ENCODE data around the gene MYCBP.
"Not testable (repeated sequence)": the region's sequence is repeated elsewhere in the genome, so short reads cannot be mapped to it uniquely, and the experiment has no call there.

The MYCBP gene, protein sequence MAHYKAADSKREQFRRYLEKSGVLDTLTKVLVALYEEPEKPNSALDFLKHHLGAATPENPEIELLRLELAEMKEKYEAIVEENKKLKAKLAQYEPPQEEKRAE

DNA sequence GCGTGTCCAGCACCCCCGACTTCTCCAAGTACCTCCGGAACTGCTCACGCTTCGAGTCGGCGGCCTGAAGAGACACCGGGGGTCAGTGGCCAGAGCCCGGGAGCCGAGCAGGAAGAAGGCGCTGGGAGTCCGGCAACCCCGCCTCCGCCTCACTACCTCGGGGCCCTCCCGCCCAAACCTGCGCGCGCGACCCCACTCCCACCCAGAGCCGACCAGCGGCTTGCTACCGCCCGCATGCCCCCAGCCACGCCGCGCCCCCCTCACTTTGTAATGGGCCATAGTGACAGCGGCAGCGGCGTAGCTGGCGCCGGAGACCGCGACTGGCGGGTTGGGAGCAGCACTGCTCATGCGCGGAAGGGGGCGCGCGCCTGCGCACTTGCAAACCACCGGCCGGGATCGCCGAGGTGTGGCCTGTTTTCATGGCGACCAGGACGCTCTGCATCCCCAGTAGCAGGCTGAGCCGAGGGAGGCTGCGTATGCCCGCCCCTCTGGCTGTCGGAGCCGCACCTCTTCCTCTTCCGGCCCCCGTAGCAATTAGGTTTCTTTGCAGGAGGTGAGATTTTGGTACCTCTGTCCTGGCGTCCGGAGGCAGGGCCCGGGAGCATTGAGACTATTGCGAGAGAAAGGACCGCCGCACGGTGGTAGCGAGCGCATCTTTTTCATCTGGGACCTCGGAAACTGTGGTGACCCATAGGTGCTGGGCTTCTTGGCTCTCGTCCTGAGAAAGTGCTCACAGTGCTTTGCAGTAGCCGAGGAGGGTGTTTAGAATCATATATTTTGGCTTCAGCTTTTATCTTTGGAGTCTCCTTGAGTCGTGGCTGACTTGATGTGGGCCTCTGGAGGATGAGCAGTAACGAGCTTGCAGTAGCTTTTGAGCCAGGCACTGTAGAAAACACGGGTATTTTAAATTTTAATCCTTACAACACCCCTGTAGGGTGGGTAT lies at the start of gene MYCBP:
MYCBP (minus strand) TSS at position 322 of the 943 bp plus-strand sequence; CDS start at position 279, 43 bp downstream.
- DNase-seq (ENCODE audit: low spot score): peak; percentile 99
- in situ Hi-C loops (cut with MboI; ENCODE audit: low pct_unique_long_range_greater_than_20kb, low sequenced_read_pairs, unreplicated experiment): no loop called here
- TF ChIP-seq, protein P1, sequence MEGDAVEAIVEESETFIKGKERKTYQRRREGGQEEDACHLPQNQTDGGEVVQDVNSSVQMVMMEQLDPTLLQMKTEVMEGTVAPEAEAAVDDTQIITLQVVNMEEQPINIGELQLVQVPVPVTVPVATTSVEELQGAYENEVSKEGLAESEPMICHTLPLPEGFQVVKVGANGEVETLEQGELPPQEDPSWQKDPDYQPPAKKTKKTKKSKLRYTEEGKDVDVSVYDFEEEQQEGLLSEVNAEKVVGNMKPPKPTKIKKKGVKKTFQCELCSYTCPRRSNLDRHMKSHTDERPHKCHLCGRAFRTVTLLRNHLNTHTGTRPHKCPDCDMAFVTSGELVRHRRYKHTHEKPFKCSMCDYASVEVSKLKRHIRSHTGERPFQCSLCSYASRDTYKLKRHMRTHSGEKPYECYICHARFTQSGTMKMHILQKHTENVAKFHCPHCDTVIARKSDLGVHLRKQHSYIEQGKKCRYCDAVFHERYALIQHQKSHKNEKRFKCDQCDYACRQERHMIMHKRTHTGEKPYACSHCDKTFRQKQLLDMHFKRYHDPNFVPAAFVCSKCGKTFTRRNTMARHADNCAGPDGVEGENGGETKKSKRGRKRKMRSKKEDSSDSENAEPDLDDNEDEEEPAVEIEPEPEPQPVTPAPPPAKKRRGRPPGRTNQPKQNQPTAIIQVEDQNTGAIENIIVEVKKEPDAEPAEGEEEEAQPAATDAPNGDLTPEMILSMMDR (IDR thresholded peaks at IDR 0.05; ENCODE audit: extremely low read depth, insufficient read depth, missing control alignments): no peak

DNA sequence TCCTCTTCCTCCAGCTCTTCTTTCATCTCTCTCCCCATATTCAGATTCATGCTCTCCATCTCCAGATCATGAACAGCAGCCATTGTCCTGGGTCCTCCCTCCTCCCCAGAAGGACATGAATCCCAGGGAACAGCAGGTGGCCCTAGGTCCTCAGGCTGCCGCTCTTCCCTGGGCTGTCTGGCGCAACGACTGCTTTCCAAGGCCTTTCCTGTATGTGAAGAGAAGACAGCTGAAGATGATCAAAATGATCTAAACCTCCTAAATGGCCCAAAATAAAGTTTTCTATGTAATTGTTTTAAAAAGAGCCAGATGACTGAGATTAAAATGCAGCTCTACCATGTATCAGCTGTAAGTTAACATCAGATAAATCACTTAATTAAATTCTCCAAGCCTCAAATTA lies 46.0 kb upstream of the MYCBP start:
- TF ChIP-seq, protein P1 (IDR thresholded peaks at IDR 0.05; ENCODE audit: extremely low read depth, insufficient read depth, missing control alignments): no peak
- in situ Hi-C loops (cut with MboI; ENCODE audit: low pct_unique_long_range_greater_than_20kb, low sequenced_read_pairs, unreplicated experiment): no loop called here

DNA sequence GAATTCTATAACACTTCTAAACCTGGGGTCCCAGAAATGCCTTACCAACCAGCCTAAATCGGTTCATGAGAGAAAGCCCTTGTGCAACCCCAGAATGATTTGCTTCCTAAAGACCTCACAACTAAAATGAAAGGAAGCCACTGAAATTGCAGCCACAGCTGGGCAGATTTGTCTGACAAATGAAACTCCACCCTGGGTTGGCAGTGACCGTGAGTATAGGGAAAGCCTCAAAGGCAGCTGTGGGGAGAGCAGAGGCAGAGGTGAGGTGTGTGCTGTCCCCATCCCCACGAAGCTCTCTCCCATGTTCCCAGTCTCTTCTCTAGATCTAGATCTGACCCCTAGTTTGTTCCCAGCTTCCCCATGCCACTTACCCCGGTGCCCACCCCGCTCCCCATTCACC lies 45.4 kb upstream of the MYCBP start:
- TF ChIP-seq, protein P1 (IDR thresholded peaks at IDR 0.05; ENCODE audit: extremely low read depth, insufficient read depth, missing control alignments): no peak
- in situ Hi-C loops (cut with MboI; ENCODE audit: low pct_unique_long_range_greater_than_20kb, low sequenced_read_pairs, unreplicated experiment): no loop called here
- DNase-seq (ENCODE audit: low spot score): no peak

More for the DNA sequence above, 46.0 kb upstream of the MYCBP start:
- no peak for DNase-seq (ENCODE audit: low spot score)

DNA sequence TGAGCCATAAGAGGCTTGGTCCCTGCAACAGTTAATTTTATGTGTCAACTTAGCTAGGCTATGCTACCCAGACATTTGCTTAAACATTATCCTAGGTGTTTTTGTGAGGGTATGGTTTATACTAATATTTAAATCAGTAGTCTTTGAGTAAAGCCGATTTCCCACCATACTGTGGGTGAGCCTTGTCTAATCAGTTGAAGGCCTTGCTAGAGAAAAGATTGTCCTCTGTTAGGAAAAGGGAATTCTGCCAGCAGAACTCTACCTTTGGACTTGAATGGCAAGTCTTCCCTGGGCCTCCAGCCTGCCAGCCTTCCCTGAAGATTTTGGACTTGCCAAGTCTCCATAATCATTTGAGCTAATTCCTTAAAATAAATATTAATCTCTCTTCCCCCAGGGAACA lies 44.6 kb upstream of the MYCBP start:
- in situ Hi-C loops (cut with MboI; ENCODE audit: low pct_unique_long_range_greater_than_20kb, low sequenced_read_pairs, unreplicated experiment): no loop called here
- TF ChIP-seq, protein P1 (IDR thresholded peaks at IDR 0.05; ENCODE audit: extremely low read depth, insufficient read depth, missing control alignments): no peak
- no peak for DNase-seq (ENCODE audit: low spot score)

DNA sequence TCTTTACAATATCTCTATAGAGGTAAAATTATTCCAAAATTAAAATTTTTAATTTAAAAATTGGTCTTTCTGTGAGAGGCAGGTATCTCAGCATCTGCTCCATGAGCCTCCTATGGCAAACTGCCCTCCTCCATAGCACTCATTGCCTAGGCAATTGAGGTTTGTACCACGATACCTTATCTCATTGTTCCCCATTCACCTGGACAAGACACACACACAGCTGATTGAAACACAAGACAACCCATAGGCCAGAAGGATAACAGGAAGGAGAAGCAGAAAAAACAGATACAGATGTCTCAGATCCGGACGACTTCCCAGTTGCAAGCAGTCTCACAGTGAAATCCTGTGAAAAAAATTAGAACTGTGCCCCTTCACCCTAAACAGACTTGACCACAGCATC lies 44.2 kb upstream of the MYCBP start:
- in situ Hi-C loops (cut with MboI; ENCODE audit: low pct_unique_long_range_greater_than_20kb, low sequenced_read_pairs, unreplicated experiment): no loop called here
- TF ChIP-seq, protein P1 (IDR thresholded peaks at IDR 0.05; ENCODE audit: extremely low read depth, insufficient read depth, missing control alignments): no peak
- DNase-seq (ENCODE audit: low spot score): no peak

DNA sequence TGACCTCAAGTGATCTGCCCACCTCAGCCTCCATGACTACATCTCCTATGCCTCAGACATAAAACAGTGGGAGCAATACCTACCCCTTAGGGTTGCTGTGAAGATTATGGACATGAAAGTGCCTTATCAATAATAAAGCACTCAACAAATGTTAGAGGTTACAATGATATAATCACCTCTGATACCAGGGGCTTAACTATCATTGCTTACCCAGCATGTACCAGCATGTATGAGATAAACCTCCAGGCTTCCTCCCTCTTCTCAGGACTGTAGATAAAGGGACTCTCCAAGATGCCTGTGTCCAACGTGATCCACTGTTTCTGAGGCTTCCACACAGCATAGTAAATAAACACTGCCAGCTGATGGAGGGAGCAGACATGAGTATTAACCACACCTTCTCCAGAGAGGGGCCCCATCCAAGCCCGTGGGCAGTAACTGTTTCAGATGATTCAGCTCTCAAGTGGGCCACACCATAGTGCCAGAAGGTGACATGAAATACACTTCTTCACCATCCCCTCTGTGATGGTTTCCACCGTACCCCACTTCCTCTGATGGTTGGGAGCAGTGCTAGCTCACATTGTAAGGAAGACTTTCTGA lies 42.3 kb upstream of the MYCBP start:
- DNase-seq (ENCODE audit: low spot score): no peak
- TF ChIP-seq, protein P1 (IDR thresholded peaks at IDR 0.05; ENCODE audit: extremely low read depth, insufficient read depth, missing control alignments): no peak
- in situ Hi-C loops (cut with MboI; ENCODE audit: low pct_unique_long_range_greater_than_20kb, low sequenced_read_pairs, unreplicated experiment): no loop called here

DNA sequence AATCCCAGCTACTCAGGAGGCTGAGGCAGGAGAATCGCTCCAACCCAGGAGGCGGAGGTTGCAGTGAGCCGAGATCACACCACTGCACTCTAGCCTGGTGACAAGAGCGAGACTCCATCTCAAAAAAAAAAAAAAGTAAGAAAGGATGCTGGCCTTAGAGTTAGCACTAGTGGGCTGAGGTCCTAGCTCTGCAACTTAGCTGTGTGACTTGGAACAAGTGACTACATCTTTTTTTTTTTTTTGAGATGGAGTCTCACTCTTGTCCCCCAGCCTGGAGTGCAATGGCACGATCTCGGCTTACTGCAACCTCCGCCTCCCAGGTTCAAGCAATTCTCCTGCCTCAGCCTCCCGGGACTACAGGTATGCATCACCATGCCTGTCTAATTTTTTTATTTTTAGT lies 41.8 kb upstream of the MYCBP start:
- in situ Hi-C loops (cut with MboI; ENCODE audit: low pct_unique_long_range_greater_than_20kb, low sequenced_read_pairs, unreplicated experiment); DNase-seq (ENCODE audit: low spot score): not testable (repeated sequence)
